HPDE6-E6E7 (cell line): ENCODE measurements around the gene ELP5.
A peak's percentile ranks its signal among the peaks of the same experiment; 100 is the strongest.

Experiments used
- DNase-seq: peaks from one replicate; pipeline ENCODE4 v3.0.0; 2011; ENCODE audit warnings: missing footprints; ENCODE audit errors: extremely low spot score

The ELP5 gene

GRCh38 chr17:7256766-7257456, 4.9 kb downstream of the ELP5 start:
- DNase-seq, result no peak

GRCh38 chr17:7258731-7259554, 6.9 kb downstream of the ELP5 start:
- DNase-seq, result no peak

- DNase-seq, result no peak
Observed at GRCh38 chr17:7259555-7259889, 7.5 kb downstream of the ELP5 start.

- no peak for DNase-seq
Observed at GRCh38 chr17:7260151-7260550, 8.1 kb downstream of the ELP5 start.

- no peak for DNase-seq
Observed at GRCh38 chr17:7260651-7261378, 8.8 kb downstream of the ELP5 start.

- DNase-seq, result no peak
Observed at GRCh38 chr17:7261379-7262191, 9.6 kb downstream of the ELP5 start.

- peak; percentile 90 for DNase-seq
Observed at GRCh38 chr17:7262192-7262934, 10.3 kb downstream of the ELP5 start, which contains the start of gene CLDN7. Gene CLDN7, minus strand, starts transcription at chr17:7262478. Its CDS starts 435 bp downstream, at chr17:7262043.

GRCh38 chr17:7262935-7263800, 11.2 kb downstream of the ELP5 start:
- peak; percentile 79 for DNase-seq

- DNase-seq, result no peak
Observed at GRCh38 chr17:7263801-7264078, 11.7 kb downstream of the ELP5 start.

GRCh38 chr17:7266784-7267183, 14.8 kb downstream of the ELP5 start:
- no peak for DNase-seq

- no peak for DNase-seq
Observed at GRCh38 chr17:7279448-7279847, 27.4 kb downstream of the ELP5 start.

GRCh38 chr17:7280519-7281073, 28.6 kb downstream of the ELP5 start:
- peak; percentile 84 for DNase-seq

GRCh38 chr17:7281074-7281952, 29.3 kb downstream of the ELP5 start, which contains the start of gene SLC2A4:
Gene SLC2A4, plus strand, starts transcription at chr17:7281718. Its CDS starts 217 bp downstream, at chr17:7281935.
- DNase-seq, result peak; percentile 93

GRCh38 chr17:7281953-7282751, 30.1 kb downstream of the ELP5 start:
- DNase-seq, result no peak

- no peak for DNase-seq
Observed at GRCh38 chr17:7282752-7283321, 30.8 kb downstream of the ELP5 start.

GRCh38 chr17:7283471-7284216, 31.6 kb downstream of the ELP5 start:
- no peak for DNase-seq

- no peak for DNase-seq
Observed at GRCh38 chr17:7284911-7285310, 32.9 kb downstream of the ELP5 start.
